IPS DF 6.9 (cell line): ENCODE results near the gene EHMT1.
"Not testable (repeated sequence)": the region's sequence is repeated elsewhere in the genome, so short reads cannot be mapped to it uniquely, and the experiment has no call there.

ENCODE experiments used
- DNase-seq: peaks from one replicate; pipeline ENCODE4 v3.0.0-alpha.2; 2013; ENCODE audit warnings: low read depth, low spot score
- H3K27ac ChIP-seq: one replicate; pipeline ENCODE4 v1.5.1; 2013; ENCODE audit warnings: low read length, control low read depth
- H3K27me3 ChIP-seq: 2 replicates; pipeline ENCODE4 v1.6.1; 2013; ENCODE audit warnings: mild to moderate bottlenecking, low read length; ENCODE audit not compliant: control insufficient read depth, insufficient read depth
- H3K36me3 ChIP-seq: 2 replicates; pipeline ENCODE4 v1.6.1; 2013; ENCODE audit warnings: low read length; ENCODE audit not compliant: control insufficient read depth, insufficient read depth
- H3K4me1 ChIP-seq: 2 replicates; pipeline ENCODE4 v1.6.1; 2013; ENCODE audit warnings: low read length; ENCODE audit not compliant: control insufficient read depth, insufficient read depth
- H3K4me3 ChIP-seq: 2 replicates; pipeline ENCODE4 v1.5.1; 2013; ENCODE audit warnings: mild to moderate bottlenecking, low read length
- H3K9me3 ChIP-seq: 2 replicates; pipeline ENCODE4 v1.6.1; 2013; ENCODE audit warnings: low read length, inconsistent platforms; ENCODE audit not compliant: control insufficient read depth, insufficient read depth
- WGBS: extraction: QIAGEN DNeasy Blood & Tissue Kit; methylation state at CpG from one replicate; pipeline ENCODE4 v1.1.7; 2013; ENCODE audit warnings: mixed read lengths, missing lambda C conversion rate; ENCODE audit not compliant: insufficient read length, insufficient coverage; 5-methylcytosine and 5-hydroxymethylcytosine counted together

EHMT1 gene

GRCh38 chr9:137719194-137719593 lies 100.4 kb downstream of the EHMT1 start:
- no peaks in the 10 kb centered on the region for H3K9me3 ChIP-seq
- H3K4me3 ChIP-seq = no peak overlapping the region
- H3K27me3 ChIP-seq = no peaks in the 10 kb centered on the region
- no CpG with 5 or more reads among the region's 9 CpGs for WGBS
- no peak for DNase-seq
- no peak overlapping the region for H3K27ac ChIP-seq
- H3K4me1 ChIP-seq = peaks cover 5% of the 10 kb centered on the region; the same call in 1 of the 2 replicates
- H3K36me3 ChIP-seq = peaks cover 32% of the 10 kb centered on the region

DNA sequence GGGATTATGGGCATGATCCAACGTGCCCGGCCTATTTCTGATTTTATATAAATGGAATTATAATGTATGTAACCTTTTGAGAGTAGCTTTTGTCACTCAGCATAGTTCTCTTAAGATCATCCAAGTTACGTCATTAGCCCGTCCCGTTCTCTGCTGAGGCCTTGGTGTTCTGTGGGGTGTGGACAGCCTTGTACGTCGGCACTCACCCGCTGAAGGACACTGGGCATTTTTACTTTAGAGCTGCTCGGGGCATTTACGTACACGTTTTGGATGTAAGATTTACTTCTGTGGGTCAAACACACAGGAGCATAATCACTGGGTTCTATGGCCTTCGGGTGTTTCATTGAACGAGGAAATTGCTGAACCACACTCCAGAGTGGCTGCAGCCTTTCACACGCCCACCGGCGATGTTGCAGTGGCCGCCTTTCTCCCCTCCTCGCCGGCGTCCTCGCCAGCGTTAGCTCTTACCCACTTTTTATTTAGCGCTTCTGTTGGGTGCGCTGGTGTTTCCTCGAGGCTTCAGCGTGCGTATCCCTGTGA lies 101.8 kb downstream of the EHMT1 start:
- Histone ChIP-seq H3K27me3 (no peaks in the 10 kb centered on the region), H3K36me3 (peaks cover 32% of the 10 kb centered on the region), H3K27ac (no peak overlapping the region), H3K4me3 (no peak overlapping the region), H3K9me3 (no peaks in the 10 kb centered on the region), H3K4me1 (peaks cover 6% of the 10 kb centered on the region; the same call in 1 of the 2 replicates)
- no peak for DNase-seq
- no CpG with 5 or more reads among the region's 27 CpGs for WGBS

DNA sequence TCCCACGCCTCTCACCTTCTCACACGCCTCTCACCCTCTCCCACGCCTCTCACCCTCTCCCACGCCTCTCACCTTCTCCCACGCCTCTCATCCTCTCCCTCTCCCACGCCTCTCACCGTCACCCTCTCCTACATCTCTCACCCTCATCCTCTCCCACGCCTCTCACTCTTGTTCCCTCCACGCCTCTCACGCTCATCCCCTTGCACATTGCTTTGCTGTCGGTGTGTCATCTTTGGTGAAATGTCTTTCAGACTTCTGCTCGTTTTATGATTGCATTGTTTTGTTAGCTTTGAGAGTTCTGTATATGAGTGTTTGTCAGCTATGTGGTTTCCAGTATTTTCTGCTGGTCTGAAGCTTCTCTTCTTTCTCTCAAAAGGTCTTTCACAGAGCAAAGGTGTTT lies 102.7 kb downstream of the EHMT1 start:
- H3K27me3 ChIP-seq = no peaks in the 10 kb centered on the region
- no peak overlapping the region for H3K4me3 ChIP-seq
- 100% methylated on average over 9 of the region's 12 CpGs for WGBS
- DNase-seq = no peak
- H3K36me3 ChIP-seq = peaks cover 30% of the 10 kb centered on the region
- H3K4me1 ChIP-seq = peaks cover 6% of the 10 kb centered on the region; the same call in 1 of the 2 replicates
- no peaks in the 10 kb centered on the region for H3K9me3 ChIP-seq
- H3K27ac ChIP-seq = no peak overlapping the region

DNA sequence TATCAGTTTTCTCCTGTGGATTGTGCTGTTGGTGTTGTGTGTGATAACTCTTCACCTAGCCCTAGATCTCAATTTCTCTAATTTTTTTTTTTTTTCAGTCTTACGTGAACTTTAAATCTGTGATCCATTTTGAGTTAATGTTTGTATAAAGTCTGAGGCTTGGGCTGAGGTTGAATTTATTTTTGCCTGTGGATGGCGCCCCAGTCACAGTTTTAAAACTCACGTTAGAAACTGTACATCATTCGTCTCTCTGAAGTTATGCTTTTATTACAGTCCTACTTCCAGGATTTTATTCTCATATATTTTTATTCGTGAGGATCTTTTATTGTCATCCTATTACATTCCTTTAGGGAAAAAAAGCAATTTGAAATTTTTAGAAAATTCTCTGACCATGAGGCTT lies 103.1 kb downstream of the EHMT1 start:
- no peak overlapping the region for H3K4me3 ChIP-seq
- H3K27me3 ChIP-seq = no peaks in the 10 kb centered on the region
- H3K27ac ChIP-seq = no peak overlapping the region
- peaks cover 26% of the 10 kb centered on the region for H3K36me3 ChIP-seq
- no CpG with 5 or more reads among the region's 5 CpGs for WGBS
- H3K9me3 ChIP-seq = no peaks in the 10 kb centered on the region
- H3K4me1 ChIP-seq = peaks cover 6% of the 10 kb centered on the region; the same call in 1 of the 2 replicates
- DNase-seq = no peak

- DNase-seq = no peak
- no peak overlapping the region for H3K27ac ChIP-seq
- H3K4me1 ChIP-seq = peaks cover 6% of the 10 kb centered on the region; the same call in 1 of the 2 replicates
- H3K4me3 ChIP-seq = no peak overlapping the region
- H3K9me3 ChIP-seq = no peaks in the 10 kb centered on the region
- no CpG with 5 or more reads among the region's 10 CpGs for WGBS
- peaks cover 20% of the 10 kb centered on the region for H3K36me3 ChIP-seq
- no peaks in the 10 kb centered on the region for H3K27me3 ChIP-seq
Measured at GRCh38 chr9:137722481-137722880, 103.7 kb downstream of the EHMT1 start.

DNA sequence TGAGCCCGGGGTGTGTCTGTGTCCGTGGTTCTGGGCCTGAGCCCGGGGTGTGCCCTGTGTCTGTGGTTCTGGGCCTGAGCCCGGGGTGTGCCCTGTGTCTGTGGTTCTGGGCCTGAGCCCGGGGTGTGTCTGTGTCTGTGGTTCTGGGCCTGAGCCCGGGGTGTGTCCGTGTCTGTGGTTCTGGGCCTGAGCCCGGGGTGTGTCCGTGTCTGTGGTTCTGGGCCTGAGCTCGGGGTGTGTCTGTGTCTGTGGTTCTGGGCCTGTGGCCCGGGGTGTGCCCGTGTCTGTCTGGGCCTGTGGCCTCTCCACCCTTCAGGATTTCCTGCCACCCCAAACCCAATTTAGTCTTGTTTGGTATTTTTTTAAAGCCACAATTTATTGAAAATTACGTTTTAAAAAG lies 104.6 kb downstream of the EHMT1 start:
- no CpG with 5 or more reads among the region's 13 CpGs for WGBS
- not testable (repeated sequence) for H3K27ac ChIP-seq, H3K27me3 ChIP-seq, H3K4me3 ChIP-seq, DNase-seq, H3K9me3 ChIP-seq, H3K4me1 ChIP-seq
- H3K36me3 ChIP-seq = peaks cover 11% of the 10 kb centered on the region

GRCh38 chr9:137723783-137724445 lies 105.1 kb downstream of the EHMT1 start:
- peaks cover 6% of the 10 kb centered on the region; the same call in 1 of the 2 replicates for H3K4me1 ChIP-seq
- H3K4me3 ChIP-seq = no peak overlapping the region
- H3K36me3 ChIP-seq = peaks cover 17% of the 10 kb centered on the region
- WGBS = no CpG with 5 or more reads among the region's 15 CpGs
- no peaks in the 10 kb centered on the region for H3K9me3 ChIP-seq
- no peaks in the 10 kb centered on the region for H3K27me3 ChIP-seq
- no peak for DNase-seq
- H3K27ac ChIP-seq = no peak overlapping the region

GRCh38 chr9:137724818-137725240 lies 106.0 kb downstream of the EHMT1 start:
- no peak overlapping the region for H3K4me3 ChIP-seq
- H3K36me3 ChIP-seq = peaks cover 15% of the 10 kb centered on the region; the same call in 1 of the 2 replicates
- H3K4me1 ChIP-seq = peaks cover 6% of the 10 kb centered on the region; the same call in 1 of the 2 replicates
- no peaks in the 10 kb centered on the region for H3K9me3 ChIP-seq
- no peak overlapping the region for H3K27ac ChIP-seq
- DNase-seq = no peak
- WGBS = no CpG with 5 or more reads among the region's 24 CpGs
- H3K27me3 ChIP-seq = no peaks in the 10 kb centered on the region

GRCh38 chr9:137725598-137725997 lies 106.8 kb downstream of the EHMT1 start:
- no CpG with 5 or more reads among the region's 10 CpGs for WGBS
- Histone ChIP-seq H3K4me1 (peaks cover 6% of the 10 kb centered on the region; the same call in 1 of the 2 replicates), H3K4me3 (no peak overlapping the region), H3K9me3 (no peaks in the 10 kb centered on the region), H3K27me3 (no peaks in the 10 kb centered on the region), H3K27ac (no peak overlapping the region), H3K36me3 (peaks cover 15% of the 10 kb centered on the region; the same call in 1 of the 2 replicates)
- no peak for DNase-seq

GRCh38 chr9:137726336-137726735 lies 107.5 kb downstream of the EHMT1 start:
- not testable (repeated sequence) for DNase-seq, H3K27ac ChIP-seq, H3K9me3 ChIP-seq, H3K4me1 ChIP-seq, H3K4me3 ChIP-seq, H3K27me3 ChIP-seq
- H3K36me3 ChIP-seq = peaks cover 13% of the 10 kb centered on the region; the same call in 1 of the 2 replicates
- no CpG with 5 or more reads among the region's 19 CpGs for WGBS
